GM19438 (cell line): ENCODE results near the gene MZT2B.
"Not testable (repeated sequence)": the region's sequence is repeated elsewhere in the genome, so short reads cannot be mapped to it uniquely, and the experiment has no call there.

Experiments used
- ATAC-seq: cut with Tn5 transposase; IDR thresholded peaks from one replicate; pipeline ENCODE4 v1.9.1; 2021; ENCODE audit warnings: low read depth; ENCODE audit not compliant: unreplicated experiment

MZT2B gene

GRCh38 chr2:130152136-130152815 lies 29.8 kb upstream of the MZT2B start:
- ATAC-seq, result not testable (repeated sequence)

GRCh38 chr2:130152816-130153595 lies 29.1 kb upstream of the MZT2B start:
- no peak for ATAC-seq

- ATAC-seq, result not testable (repeated sequence)
These were observed 28.2 kb upstream of the MZT2B start for GRCh38 chr2:130153721-130154422.

- not testable (repeated sequence) for ATAC-seq
These were observed 27.7 kb upstream of the MZT2B start for GRCh38 chr2:130154423-130154770.

GRCh38 chr2:130154773-130155765 lies 27.0 kb upstream of the MZT2B start:
- no peak for ATAC-seq

GRCh38 chr2:130155956-130156623 lies 26.0 kb upstream of the MZT2B start:
- ATAC-seq, result not testable (repeated sequence)

GRCh38 chr2:130156624-130157004 lies 25.4 kb upstream of the MZT2B start:
- no peak for ATAC-seq

GRCh38 chr2:130157354-130157753 lies 24.7 kb upstream of the MZT2B start:
- ATAC-seq, result peak; percentile 26

- ATAC-seq, result peak; percentile 86
These were observed 24.1 kb upstream of the MZT2B start for GRCh38 chr2:130157825-130158514.

- no peak for ATAC-seq
These were observed 23.4 kb upstream of the MZT2B start for GRCh38 chr2:130158631-130159030.

- ATAC-seq, result not testable (repeated sequence)
These were observed 22.7 kb upstream of the MZT2B start for GRCh38 chr2:130159376-130159775.

GRCh38 chr2:130160131-130160530 lies 21.9 kb upstream of the MZT2B start:
- ATAC-seq, result no peak

GRCh38 chr2:130160838-130161705 lies 21.0 kb upstream of the MZT2B start:
- not testable (repeated sequence) for ATAC-seq

GRCh38 chr2:130162486-130162885 lies 19.6 kb upstream of the MZT2B start:
- not testable (repeated sequence) for ATAC-seq

- no peak for ATAC-seq
These were observed 19.1 kb upstream of the MZT2B start for GRCh38 chr2:130162968-130163367.

GRCh38 chr2:130165293-130166016 lies 16.6 kb upstream of the MZT2B start:
- no peak for ATAC-seq

GRCh38 chr2:130166611-130167010 lies 15.5 kb upstream of the MZT2B start:
- not testable (repeated sequence) for ATAC-seq
